ENCODE measurements around the gene OR52I1.

OR52I1 gene, protein sequence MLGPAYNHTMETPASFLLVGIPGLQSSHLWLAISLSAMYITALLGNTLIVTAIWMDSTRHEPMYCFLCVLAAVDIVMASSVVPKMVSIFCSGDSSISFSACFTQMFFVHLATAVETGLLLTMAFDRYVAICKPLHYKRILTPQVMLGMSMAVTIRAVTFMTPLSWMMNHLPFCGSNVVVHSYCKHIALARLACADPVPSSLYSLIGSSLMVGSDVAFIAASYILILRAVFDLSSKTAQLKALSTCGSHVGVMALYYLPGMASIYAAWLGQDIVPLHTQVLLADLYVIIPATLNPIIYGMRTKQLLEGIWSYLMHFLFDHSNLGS

DNA sequence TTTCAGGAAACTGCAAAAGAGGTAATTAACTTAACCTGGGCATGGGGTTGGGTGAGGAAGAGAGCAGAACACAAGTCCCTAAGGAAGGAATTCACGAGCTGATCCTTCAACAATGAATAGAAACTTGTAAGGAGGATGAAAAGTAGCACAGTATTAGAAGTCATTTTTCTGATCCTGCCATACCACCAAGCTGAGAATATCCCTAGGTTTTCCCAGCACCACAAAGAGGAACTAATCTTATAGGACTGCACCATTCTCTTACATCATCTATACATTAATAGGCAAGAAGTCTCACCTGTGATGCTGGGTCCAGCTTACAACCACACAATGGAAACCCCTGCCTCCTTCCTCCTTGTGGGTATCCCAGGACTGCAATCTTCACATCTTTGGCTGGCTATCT is at the start of gene OR52I1:
Gene OR52I1 (plus strand): TSS at position 301 of the 400 bp plus-strand sequence. CDS start 0 bp downstream, at position 301.
- no peak for DNase-seq

DNA sequence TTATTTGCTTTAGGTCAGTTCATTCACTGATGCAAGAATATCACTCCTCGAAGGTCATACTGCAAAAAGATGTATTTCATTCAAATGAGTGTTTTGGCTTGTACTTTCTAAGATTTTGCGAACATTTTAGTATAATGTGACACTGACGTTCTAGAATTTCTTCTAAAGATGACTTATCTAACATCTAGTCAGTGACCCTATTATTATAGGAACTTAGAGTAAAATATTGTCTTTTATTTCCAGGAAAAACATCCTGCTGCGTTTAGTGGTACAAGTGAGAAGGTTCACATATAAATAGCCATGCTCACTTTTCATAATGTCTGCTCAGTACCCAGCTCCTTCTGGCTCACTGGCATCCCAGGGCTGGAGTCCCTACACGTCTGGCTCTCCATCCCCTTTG is 48.9 kb upstream of the OR52I1 start, which contains the start of gene OR52M1:
Gene OR52M1 (plus strand): TSS at position 301 of the 400 bp plus-strand sequence. CDS start 0 bp downstream, at position 301.
- no peak for DNase-seq

DNA sequence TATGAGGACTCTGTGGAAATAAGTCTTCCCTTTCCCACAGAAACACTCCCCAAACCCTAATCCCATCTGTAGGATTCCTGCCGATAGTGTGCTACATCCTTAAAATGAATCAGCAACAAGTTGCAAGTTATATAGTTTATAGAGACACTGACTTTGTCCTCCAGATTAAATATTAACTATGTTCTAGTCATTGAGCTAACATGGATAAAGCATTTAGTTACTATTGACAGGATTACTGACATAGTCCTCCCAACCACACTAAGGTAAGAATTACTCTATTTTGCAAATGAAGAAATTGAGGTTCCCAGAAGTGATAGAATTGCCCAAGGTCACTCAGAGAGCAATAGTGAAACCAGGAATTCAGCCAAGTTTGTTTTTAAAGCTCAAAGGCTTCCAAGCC is 47.0 kb upstream of the OR52I1 start:
- no peak for DNase-seq

DNA sequence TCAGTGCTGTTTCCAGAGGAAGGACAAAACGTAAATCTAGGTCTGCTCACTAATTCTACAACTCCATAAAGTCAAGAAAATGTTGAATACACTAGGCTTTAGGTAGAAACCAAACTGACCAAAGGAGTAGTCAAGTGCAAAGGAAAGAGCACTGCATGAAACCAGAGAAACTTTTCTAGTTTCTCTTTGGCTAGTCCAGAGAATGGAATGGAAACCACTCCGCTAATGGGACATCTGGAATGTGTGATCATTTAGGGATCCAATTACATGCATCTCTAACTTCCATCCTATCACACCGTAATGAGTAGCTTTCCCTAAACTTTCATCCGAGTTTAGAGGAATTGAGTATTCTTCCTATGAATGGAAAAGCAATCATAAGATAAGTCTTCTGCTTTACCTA is 46.4 kb upstream of the OR52I1 start:
- no peak for DNase-seq

DNA sequence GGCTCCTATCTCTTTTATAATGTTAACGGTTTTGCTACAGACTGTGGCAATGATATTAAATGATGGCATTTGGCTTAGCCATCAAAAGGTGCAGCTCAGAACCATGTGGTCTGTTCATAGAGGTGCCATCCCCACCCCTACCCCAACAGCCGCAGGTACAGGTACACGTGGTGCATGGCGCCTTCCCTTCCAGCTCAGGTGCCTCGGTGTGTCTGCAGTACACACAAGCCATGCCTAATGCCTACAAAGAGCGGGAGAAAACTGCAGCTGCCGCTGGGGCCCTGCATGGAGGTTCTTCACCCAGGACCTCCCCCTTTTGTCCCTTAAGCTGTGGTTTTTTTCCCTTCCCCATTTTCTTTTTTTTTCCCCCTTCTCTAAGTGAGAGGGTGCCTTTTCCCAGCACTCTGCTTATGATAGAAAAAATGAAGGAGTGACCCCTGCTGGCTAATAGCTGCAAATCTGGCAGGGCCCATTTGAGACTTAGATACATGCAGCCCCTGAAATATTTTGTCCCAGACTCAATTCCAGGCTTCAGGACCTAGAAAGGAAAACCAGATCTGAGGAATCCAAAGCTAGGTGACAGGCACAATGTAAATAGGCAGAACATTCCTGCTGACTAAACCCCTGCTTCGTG is 42.4 kb upstream of the OR52I1 start:
- no peak for DNase-seq

DNA sequence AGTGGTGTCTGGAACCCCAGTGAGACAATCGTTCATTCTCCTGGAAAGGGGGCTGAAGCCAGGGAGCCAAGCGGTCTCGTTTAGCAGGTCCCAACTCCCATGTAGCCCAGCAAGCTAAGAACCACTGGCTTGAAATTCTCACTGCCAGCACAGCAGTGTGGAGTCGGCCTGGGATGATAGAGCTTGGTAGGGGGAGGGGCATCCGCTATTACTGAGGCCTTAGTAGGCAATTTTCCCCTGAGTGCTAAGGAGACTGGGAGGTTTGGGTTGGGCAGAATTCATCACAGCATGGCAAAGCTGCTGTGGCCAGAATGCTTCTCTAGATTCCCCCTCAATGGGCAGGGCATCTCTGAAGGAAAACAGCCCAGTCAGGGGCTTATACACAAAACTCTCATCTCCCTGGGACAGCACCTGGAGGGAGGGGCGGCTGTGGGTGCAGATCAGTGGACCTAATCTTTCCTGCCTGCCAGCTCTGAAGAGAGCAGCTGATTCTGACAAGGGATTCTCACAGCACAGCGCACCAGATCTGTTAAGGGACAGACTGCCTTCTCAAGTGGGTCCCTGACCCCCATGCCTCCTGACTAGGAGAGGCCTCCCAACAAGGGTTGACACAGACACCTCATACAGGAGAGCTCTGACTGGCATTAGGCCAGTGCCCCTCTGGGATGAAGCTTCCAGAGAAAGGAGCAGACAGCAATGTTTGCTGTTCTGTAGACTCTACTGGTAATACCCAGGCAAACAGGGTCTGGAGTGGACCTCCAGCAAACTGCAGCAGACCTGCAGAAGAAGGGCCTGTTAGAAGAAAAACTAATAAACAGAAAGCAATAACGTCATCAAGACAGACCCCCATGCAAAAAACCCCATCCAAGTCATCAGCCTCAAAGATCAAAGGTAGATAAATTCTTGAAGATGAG is 34.1 kb upstream of the OR52I1 start:
- DNase-seq = no peak

DNA sequence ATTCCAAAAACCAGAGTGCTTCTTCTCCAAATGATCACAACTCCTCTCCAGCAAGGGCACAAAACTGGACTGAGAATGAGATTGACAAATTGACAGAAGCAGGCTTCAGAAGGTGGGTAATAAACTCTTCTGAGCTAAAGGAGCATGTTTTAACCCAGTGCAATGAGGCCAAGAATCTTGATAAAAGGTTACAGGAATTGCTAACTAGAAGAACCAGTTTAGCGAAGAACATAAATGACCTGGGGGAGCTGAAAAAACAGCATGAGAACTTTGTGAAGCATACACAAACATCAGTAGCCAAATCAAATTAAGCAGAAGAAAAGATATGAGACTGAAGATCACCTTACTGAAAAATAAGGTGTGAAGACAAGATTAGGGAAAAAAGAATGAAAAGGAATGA is 33.4 kb upstream of the OR52I1 start:
- DNase-seq = no peak

DNA sequence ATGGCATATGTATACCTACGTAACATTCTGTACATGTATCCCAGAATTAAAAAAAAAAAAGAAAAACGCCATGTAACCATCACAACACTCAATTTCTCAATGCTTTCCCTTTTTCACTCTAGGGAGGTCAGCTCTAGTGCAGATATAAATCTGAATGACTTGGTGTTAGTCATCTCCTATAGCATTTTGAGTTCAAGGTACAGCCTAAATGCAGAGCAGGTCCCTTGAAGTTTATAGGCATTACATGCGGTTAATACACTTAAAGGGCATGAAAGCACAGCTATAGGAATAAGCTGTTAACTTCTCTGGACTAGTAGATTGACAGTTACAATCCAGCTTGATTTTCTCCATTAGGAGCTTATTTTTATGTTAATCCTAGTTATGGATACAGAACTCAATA is 28.5 kb upstream of the OR52I1 start:
- DNase-seq = no peak

DNA sequence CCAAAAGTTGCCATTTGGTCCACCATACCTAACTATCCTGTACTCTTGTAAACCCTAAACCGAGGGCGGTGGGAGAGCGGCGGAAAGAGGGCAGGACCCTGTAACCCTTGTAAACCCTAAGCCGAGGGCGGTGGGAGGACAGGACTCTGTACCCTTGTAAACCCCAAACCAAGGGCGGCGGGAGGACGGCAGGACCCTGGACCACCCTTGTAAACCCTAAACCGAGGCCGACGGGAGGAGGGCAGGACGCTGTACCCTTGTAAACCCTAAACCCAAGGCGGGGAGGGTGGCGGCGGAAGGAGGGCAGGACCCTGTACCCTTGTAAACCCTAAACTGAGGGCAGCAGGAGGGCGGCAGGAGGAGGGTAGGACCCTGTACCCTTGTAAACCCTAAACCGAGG is 24.8 kb upstream of the OR52I1 start:
- DNase-seq = no peak

DNA sequence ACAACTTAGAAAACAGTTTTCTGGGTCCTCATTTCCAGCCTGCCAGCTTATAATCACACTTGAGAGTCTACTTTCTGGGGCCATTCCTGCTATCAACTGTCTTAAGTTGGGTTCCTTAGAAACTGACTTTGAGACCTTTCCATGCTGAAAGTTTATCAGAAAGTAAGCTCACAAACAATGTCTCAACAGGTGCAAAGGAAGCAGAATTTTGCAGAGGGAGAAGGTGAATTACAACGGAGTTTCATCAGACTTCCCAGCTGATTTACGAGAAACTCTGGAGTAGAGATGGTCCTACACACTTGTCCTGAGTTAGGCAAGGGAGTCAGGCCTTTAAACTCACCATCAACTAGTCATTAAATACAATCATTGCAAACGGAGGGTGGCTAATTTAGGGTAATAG is 17.0 kb upstream of the OR52I1 start:
- DNase-seq = no peak

DNA sequence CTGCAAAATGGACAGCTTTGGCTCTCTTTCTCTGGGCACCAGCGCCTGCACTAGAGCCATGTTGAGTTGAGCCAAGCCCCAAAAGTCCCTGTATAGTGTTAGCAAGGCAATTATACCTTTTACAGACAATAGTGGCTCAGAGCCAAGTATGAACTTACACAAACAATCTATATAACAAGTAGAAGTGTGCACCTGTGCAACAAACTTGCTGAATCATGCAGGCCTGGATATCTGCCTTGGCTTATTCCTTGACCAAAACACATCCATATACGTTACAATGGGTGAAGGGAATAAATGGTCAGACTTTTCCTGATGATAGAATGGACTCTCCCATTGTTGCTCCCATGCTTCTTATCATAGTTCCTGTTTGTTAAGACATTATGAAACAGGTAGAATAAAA is 16.1 kb upstream of the OR52I1 start:
- no peak for DNase-seq

DNA sequence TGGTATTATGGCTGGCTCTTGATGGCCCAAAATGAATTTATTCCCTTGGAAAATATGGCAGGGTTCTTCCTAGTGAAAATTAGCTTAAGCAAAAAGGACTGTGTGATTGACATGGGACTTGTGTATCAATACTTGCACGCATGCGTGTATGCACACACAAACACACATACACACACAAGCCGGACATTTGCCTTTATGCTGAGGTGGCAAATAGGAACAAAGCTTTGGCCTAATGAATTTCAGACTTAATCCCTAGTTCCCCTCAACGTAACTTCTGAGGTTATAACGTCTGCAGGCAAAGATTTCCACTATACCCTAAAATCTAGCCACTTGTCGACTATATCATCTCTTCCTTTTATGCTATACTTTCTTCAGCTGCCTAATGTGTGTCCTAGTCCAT is 15.2 kb upstream of the OR52I1 start:
- no peak for DNase-seq

DNA sequence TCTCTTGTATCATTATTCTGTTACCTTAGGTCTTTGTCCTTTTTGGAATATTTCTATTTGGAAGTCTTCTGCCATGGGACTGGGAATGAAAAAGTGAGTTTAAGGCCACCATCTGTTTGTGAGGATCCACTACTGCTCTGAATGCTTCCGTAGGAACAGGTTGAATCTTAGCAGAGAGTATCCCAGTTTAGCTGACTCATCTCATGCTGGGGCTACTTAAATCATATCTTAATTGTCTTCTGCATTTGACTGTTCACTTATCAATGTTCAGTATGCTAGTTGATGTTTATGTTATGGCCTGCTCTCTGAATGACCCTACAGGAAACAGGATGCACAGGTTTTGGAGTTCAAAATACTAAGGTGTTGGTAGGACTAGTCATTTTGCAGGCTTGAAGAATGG is 13.7 kb upstream of the OR52I1 start:
- no peak for DNase-seq

DNA sequence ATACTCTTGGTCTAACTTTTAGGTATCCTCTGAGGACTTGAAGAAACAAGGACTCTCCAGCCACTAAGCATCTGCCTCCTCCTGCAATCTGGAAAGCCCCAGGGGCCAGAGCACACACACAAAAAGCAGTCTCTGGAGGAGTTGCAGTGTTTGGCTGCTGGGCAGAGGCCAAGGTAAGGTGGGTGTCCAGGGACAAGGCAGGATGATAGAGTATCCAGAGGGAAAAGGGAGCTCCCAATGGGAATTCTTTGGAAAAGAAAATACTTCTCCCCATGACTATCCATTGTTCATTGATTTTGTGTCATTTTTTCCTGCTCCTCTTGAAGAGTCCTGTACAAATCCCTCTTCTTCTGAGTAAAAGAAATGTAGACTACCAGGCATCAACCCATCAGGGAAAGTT is 12.4 kb upstream of the OR52I1 start, which contains the start of gene OR52I2:
Gene OR52I2 (plus strand): TSS at position 301 of the 400 bp plus-strand sequence.
- DNase-seq = no peak

DNA sequence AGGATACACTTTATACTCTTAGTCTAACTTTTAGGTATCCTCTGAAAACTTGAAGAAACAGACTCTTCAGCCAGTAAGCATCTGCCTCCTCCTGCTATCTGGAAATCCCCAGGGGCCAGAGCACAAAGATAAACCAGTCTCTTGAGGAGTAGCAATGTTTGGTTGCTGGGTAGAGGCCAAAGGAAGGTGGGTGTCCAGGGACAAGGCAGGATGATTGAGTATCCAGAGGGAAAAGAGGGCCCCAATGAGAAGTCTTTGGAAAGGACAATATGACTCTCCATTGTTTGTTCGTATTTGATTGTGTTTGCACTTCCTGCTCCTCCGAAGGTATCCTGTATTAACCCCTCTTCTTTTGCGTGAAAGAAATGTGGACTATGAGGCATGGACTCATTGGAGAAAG is 4.8 kb upstream of the OR52I1 start:
- no peak for DNase-seq

DNA sequence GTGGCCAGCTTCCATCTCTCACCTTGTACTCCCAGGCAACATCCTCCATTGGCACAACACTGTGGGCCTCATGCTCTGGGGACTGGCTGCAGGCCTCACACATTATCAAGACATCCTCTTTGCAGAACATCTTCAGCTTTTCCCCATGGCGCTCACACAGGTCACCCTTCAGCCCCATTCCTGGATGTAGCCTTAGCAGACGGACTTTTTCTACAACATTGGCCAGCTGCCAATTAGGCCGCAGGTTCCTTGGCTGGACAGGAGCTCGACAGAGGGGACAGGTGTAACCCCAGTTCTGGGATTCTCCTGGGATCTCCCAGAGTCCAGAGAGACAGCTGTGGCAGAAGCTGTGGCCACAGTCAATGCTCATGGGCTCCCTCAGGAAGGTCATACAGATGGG is 11.2 kb downstream of the OR52I1 start:
- DNase-seq = no peak

DNA sequence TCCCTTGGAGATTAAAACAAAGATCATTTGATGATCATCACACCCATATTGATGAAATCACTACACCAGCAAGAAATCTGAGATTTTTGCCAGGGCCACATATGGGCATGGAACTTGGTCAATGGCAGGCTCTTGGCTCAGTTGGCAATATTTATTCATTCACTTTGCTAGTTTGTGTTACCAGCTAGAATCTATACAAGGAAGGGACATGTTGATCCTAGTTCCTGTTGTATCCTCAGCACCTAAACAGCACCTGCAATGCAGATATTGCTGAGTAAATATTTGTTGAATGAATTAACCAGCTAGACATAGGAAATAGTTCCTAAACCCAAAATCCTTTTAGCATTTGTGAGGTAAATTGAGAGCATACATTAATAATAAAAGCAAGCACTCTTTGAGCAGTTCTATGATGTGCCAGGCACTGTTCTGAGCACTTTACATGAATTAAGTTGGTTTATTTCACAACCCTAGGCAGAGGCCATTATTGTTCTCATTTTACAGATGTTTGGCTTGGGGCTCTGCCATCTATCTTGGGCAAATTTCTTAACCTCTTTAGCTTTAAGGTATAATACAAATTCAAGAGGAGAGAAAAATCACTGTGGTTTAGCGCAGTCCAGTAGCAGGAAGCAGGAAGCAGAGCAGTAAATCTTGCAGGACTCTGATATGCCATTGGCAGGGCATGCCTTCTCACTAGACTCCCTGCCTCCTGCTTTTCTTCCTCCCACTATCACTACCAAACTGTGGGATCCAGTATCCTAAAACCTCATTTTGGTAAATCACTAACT is 12.6 kb downstream of the OR52I1 start:
- DNase-seq = no peak

DNA sequence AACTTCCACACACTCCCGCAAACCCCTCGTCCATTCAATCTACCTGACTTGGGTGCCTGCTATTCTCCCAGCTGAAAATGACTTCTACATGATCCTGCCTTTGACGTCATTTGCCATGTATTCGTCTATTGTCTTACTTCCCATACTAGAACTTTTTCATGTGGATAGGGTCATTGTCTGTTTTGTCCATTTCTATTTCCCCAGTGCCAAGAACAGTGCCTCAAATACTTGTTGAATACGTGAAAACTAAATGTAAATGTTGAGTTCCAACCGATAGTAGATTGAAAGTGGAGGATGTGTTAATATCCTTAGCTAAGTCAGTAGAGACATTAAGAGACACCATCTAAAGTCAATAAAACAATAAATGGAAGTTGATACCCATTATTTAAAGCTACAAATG is 13.3 kb downstream of the OR52I1 start:
- no peak for DNase-seq

DNA sequence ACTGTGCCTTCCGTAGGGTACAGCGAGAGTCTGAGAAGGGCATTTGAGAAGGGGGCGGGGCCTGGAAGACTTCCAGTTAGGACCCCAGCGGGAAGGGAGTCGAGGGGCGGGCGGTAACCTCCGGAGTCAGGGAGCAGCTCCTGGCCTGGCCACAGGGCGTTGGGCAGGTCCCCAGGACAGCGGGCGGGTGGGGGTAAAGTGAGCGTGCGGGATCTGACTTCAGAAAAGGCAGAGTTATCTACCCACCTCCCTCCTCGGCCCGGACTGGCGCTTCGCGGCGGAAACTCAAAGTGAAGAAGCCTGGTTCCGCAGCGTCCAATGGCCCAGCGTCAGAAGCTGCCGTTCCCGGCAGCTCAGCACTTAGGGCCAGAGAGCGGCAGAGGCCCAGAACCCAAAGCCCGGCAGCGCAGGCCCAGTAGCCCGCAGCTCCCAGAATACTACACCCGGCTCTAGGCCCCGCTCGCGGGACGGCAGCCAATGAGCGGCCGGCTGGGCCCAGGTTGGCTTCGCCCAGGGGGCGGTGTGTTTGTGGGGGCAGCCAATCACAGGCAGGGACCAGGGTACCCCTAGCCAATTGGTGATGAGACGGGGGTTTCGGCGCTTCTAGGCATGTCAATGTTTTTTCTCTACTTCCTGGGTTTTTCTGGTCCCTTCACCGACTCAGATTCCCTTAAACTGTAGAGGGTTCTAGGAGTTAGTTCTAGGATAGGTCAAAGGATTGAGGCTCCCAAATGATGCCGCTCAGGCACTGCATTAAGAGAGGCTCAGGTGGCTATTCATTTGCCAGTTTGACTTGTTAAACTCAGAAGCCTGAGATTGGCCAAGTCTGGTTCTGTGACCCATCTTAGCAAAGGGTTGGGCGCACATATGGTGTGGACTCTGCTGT is 14.2 kb downstream of the OR52I1 start, which contains the start of gene TRIM68:
Gene TRIM68 (minus strand): TSS at position 451 of the 886 bp plus-strand sequence. CDS start 2,727 bp downstream, outside the sequence.
- DNase-seq = peak; percentile 66

DNA sequence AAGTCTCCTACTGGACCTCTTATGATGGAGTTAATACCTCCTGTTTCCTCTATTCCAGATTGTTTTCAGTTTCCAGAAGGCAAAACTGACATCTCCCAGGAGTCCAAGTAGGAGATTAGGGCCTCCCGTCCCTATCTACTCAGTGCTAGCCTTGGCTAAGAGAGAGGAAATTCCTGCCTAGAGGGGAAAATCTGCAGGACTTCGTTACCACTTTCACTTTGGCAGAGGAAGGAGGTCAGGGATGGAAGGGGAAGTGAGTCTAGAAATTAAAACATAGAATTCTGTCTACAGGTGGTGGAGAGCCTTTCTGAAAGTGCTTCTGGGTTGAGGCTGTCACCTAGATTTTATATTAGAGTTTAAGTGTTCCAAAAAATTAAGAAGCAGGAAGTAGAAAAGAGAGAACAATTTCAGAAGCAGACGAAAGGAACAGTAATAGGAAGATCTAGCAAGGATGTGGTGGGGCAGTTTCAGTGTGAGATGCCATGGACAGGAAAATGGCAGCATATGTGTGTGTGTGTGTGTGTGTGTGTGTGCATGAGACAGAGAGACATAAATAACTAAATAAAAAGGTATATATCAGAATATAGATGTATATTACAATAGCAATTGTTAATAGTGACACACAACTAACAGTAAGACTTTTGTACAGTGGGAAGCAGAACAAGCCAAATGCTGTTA is 16.6 kb downstream of the OR52I1 start:
- DNase-seq = no peak

DNA sequence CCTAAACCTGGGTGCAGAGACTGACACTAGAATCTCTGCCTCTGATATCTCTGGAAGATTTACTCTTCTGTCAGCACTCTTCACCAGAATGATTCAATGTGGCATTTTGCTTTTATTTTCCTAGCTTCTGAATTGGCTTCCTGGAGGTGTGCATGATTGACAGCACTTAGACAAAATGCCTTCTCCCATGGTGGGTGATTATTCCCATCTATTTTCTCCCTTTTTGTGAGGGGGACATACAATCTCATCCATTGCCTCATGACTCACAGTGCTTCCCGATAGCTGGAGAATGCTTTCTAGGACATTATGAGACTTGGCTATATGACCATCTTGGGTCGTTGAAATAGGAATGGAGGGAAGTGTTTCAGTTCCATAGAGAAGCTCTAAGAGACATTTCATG is 18.1 kb downstream of the OR52I1 start:
- no peak for DNase-seq

Data from NCI-H2171 (cell line).